Measurements from ENCODE around the gene HHLA2. TPM values are rescaled to one million over a fixed set of nuclear protein-coding genes. Genes with fewer than 3 reads are reported as not detected.
A peak's percentile ranks its signal among the peaks of the same experiment; 100 is the strongest.

Gene HHLA2
- total and polyA plus RNA-seq, 2 experiments from 2014 or later: not detected

DNA sequence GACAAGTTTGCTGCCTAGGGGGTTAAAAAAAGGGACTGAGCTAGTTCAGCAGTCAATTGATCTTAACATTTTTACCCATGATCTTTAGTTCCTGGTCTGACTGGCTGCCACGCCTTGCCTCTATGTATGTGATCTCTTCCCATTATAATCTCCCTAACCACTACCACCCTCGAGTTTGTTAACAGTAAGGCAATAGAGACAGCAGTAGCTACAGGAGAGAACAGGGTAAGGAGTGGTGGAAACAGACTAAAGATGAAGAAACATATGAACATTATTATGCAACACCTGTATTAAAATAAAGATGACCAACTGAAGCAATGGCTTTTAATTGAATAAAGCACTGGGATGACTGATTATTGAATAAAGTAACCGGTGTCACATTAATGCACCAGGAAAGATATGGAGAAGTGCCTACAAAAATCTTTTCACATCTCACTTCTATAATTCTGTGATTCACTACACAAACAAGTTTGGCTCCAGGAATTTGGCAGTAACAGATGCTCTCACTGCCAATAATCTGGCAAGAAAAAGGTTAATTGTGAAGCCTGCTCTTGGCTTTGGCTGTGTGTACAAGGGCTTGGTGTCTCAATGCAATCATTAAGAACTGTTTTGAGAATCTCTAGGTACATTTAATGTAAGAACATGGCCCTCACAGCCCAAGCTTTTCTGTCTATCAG is 95.7 kb downstream of the HHLA2 start:
- no peak overlapping the region for H3K27ac Mint-ChIP-seq
- H4K20me1 ChIP-seq (replicated peaks; ENCODE audit: insufficient read depth): no peaks in the 10 kb centered on the region
- no peak overlapping the region for H3K4me2 ChIP-seq

DNA sequence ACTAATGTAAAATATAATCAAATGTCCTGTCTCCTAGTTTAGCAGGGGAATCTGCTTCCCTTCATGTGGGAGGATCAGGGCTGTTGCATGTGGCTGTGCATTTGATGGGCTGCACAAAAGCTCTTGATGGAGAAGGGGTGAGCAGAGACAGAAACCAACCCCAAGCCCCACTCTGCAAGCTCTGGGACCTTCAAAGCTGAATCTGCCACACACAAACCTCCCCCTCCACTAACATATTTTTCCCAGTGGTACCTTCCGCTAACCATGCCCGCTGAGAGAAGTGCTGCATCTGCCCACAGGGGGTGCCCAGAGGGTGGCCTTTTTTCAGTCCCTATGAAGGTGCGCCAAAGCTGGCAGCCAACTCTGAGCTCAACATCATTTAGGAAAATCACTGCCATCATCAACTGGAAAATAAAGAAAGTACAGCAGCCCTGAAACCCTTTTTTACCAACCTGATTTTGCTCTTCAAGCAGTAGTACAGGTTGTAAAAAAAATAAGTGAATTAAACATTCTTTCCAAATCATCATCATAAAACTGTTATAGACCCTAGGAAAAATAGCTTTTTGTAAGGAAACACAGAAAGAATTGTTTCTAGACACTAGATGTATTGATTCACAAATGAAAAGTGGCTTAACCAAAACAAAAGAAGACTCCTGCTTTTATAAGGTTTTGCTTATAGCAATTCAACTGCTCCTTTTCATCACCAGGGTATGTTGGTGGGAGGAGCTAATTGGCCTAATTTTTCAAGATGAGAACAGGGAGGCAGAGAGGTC is 97.0 kb downstream of the HHLA2 start:
- Mint-ChIP-seq H3K4me3 (no peak overlapping the region), H3K36me3 (ENCODE audit: low read depth) (no peaks in the 10 kb centered on the region), H3K4me1 (peaks cover 29% of the 10 kb centered on the region), H3K9me3 (no peaks in the 10 kb centered on the region; the same call in 2 of the 3 replicates), H3K27me3 (ENCODE audit: insufficient read depth, low read depth, poor library complexity) (no peaks in the 10 kb centered on the region), H3K27ac (no peak overlapping the region)
- Histone ChIP-seq H3K4me3 (no peak overlapping the region), H2AFZ (0 out of 2 replicates have a peak overlapping the region, but pooled peaks have one; percentile 43), H3K4me1 (ENCODE audit: insufficient read depth) (peaks cover 10% of the 10 kb centered on the region), H3K79me2 (replicated peaks; ENCODE audit: insufficient read depth) (no peaks in the 10 kb centered on the region), H3K27me3 (ENCODE audit: insufficient read depth) (no peaks in the 10 kb centered on the region), H4K20me1 (replicated peaks; ENCODE audit: insufficient read depth) (no peaks in the 10 kb centered on the region), H3F3A (replicated peaks; ENCODE audit: low read depth) (no peaks in the 10 kb centered on the region), H3K4me2 (no peak overlapping the region), H3K9me2 (ENCODE audit: insufficient read depth) (peaks cover 4% of the 10 kb centered on the region; the same call in 1 of the 2 replicates), H3K27ac (ENCODE audit: low read depth) (no peak overlapping the region), H3K36me3 (ENCODE audit: insufficient read depth) (no peaks in the 10 kb centered on the region)
- ATAC-seq (peak; percentile 66), DNase-seq (ENCODE audit: low spot score) (no peak)
- no peak for TF ChIP-seq NANOG (IDR thresholded peaks at IDR 0.05; ENCODE audit: borderline replicate concordance)
- TF ChIP-seq, protein P1, sequence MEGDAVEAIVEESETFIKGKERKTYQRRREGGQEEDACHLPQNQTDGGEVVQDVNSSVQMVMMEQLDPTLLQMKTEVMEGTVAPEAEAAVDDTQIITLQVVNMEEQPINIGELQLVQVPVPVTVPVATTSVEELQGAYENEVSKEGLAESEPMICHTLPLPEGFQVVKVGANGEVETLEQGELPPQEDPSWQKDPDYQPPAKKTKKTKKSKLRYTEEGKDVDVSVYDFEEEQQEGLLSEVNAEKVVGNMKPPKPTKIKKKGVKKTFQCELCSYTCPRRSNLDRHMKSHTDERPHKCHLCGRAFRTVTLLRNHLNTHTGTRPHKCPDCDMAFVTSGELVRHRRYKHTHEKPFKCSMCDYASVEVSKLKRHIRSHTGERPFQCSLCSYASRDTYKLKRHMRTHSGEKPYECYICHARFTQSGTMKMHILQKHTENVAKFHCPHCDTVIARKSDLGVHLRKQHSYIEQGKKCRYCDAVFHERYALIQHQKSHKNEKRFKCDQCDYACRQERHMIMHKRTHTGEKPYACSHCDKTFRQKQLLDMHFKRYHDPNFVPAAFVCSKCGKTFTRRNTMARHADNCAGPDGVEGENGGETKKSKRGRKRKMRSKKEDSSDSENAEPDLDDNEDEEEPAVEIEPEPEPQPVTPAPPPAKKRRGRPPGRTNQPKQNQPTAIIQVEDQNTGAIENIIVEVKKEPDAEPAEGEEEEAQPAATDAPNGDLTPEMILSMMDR (conservative IDR thresholded peaks at IDR 0.05; ENCODE audit: low read depth in 2 of 2): no peak; a peak in 1 of 4 replicates
- TF ChIP-seq, protein P2, sequence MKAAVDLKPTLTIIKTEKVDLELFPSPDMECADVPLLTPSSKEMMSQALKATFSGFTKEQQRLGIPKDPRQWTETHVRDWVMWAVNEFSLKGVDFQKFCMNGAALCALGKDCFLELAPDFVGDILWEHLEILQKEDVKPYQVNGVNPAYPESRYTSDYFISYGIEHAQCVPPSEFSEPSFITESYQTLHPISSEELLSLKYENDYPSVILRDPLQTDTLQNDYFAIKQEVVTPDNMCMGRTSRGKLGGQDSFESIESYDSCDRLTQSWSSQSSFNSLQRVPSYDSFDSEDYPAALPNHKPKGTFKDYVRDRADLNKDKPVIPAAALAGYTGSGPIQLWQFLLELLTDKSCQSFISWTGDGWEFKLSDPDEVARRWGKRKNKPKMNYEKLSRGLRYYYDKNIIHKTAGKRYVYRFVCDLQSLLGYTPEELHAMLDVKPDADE (IDR thresholded peaks at IDR 0.05): no peak
- no peak for TF ChIP-seq EZH2 (IDR thresholded peaks at IDR 0.05; ENCODE audit: low read depth, unreplicated experiment)
- TF ChIP-seq STAT1 (IDR thresholded peaks at IDR 0.05; ENCODE audit: unreplicated experiment): no peak
- TF ChIP-seq ZNF331 (CRISPR knock-in tag; IDR thresholded peaks at IDR 0.05; ENCODE audit: low read depth): no peak
- TF ChIP-seq POLR2AphosphoS5 (IDR thresholded peaks at IDR 0.05; ENCODE audit: low read depth): no peak
- no peak for TF ChIP-seq CREB1 (CRISPR knock-in tag; IDR thresholded peaks at IDR 0.05; ENCODE audit: low read depth)
- no peak for TF ChIP-seq JUNB (IDR thresholded peaks at IDR 0.05; ENCODE audit: unreplicated experiment)
- TF ChIP-seq ZNF114 (CRISPR knock-in tag; IDR thresholded peaks at IDR 0.05): no peak
- TF ChIP-seq, protein P3, sequence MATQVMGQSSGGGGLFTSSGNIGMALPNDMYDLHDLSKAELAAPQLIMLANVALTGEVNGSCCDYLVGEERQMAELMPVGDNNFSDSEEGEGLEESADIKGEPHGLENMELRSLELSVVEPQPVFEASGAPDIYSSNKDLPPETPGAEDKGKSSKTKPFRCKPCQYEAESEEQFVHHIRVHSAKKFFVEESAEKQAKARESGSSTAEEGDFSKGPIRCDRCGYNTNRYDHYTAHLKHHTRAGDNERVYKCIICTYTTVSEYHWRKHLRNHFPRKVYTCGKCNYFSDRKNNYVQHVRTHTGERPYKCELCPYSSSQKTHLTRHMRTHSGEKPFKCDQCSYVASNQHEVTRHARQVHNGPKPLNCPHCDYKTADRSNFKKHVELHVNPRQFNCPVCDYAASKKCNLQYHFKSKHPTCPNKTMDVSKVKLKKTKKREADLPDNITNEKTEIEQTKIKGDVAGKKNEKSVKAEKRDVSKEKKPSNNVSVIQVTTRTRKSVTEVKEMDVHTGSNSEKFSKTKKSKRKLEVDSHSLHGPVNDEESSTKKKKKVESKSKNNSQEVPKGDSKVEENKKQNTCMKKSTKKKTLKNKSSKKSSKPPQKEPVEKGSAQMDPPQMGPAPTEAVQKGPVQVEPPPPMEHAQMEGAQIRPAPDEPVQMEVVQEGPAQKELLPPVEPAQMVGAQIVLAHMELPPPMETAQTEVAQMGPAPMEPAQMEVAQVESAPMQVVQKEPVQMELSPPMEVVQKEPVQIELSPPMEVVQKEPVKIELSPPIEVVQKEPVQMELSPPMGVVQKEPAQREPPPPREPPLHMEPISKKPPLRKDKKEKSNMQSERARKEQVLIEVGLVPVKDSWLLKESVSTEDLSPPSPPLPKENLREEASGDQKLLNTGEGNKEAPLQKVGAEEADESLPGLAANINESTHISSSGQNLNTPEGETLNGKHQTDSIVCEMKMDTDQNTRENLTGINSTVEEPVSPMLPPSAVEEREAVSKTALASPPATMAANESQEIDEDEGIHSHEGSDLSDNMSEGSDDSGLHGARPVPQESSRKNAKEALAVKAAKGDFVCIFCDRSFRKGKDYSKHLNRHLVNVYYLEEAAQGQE (IDR thresholded peaks at IDR 0.05; ENCODE audit: unreplicated experiment): no peak

More for the DNA sequence above, 95.7 kb downstream of the HHLA2 start:
- Mint-ChIP-seq H3K36me3 (ENCODE audit: low read depth) (no peaks in the 10 kb centered on the region), H3K4me1 (peaks cover 30% of the 10 kb centered on the region), H3K9me3 (no peaks in the 10 kb centered on the region; the same call in 2 of the 3 replicates), H3K27me3 (ENCODE audit: insufficient read depth, low read depth, poor library complexity) (no peaks in the 10 kb centered on the region), H3K4me3 (no peak overlapping the region)
- Histone ChIP-seq H3K36me3 (ENCODE audit: insufficient read depth) (no peaks in the 10 kb centered on the region), H3K4me1 (ENCODE audit: insufficient read depth) (peaks cover 10% of the 10 kb centered on the region), H3K79me2 (replicated peaks; ENCODE audit: insufficient read depth) (no peaks in the 10 kb centered on the region), H3F3A (replicated peaks; ENCODE audit: low read depth) (no peaks in the 10 kb centered on the region), H3K27ac (ENCODE audit: low read depth) (no peak overlapping the region), H3K27me3 (ENCODE audit: insufficient read depth) (no peaks in the 10 kb centered on the region), H3K4me3 (no peak overlapping the region), H2AFZ (no peak overlapping the region), H3K9me2 (ENCODE audit: insufficient read depth) (peaks cover 8% of the 10 kb centered on the region; the same call in 1 of the 2 replicates)
- ATAC-seq (no peak), DNase-seq (ENCODE audit: low spot score) (no peak)
- no peak for TF ChIP-seq CREB1 (CRISPR knock-in tag; IDR thresholded peaks at IDR 0.05; ENCODE audit: low read depth)
- TF ChIP-seq EZH2 (IDR thresholded peaks at IDR 0.05; ENCODE audit: low read depth, unreplicated experiment): no peak

Measured in GM23338 (cell line).